ENCODE data around the gene CALD1.

The CALD1 gene

DNA sequence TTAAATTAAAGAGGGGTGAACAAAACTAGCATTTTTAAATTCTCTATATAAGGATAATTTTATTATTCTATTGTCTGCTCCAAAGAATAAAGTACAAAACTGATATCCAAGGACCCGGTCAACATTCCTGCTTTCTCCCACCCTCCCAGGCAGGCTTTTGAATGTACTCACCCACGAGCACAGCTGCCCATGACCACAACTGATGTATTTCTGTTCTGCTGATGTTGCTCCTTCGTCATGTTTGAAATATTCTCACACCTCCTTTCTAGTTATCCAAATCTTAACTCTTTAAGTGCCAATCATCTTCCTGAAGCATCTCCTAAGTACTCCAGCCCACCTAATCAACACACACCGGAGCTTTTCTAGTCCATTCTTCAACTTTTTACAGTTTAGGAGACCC is 46.7 kb downstream of the CALD1 start:
- no peaks in the 10 kb centered on the region for H3K27me3 ChIP-seq (ENCODE audit: control insufficient read depth in 1 of 2, insufficient read depth in 2 of 2, low read length in 2 of 2)
- H3K4me1 ChIP-seq (ENCODE audit: control insufficient read depth, insufficient read depth, low read length), result peaks cover 28% of the 10 kb centered on the region
- H3K9me3 ChIP-seq (ENCODE audit: control insufficient read depth in 2 of 2, low read length in 2 of 2), result no peaks in the 10 kb centered on the region
- H3K4me3 ChIP-seq (ENCODE audit: low read length in 2 of 2), result no peak overlapping the region
- H3K36me3 ChIP-seq (ENCODE audit: control insufficient read depth in 2 of 2, insufficient read depth in 2 of 2, low read length in 2 of 2), result peaks cover 0 to 8% of the 10 kb centered on the region in 2 donors
- peak overlapping the region in 1 of 2 donors; percentile 48 for H3K9ac ChIP-seq (ENCODE audit: low read length in 2 of 2)
- peak overlapping the region; percentile 87 for H3K27ac ChIP-seq (ENCODE audit: low read length)

GRCh38 chr7:134827436-134827835 is 48.0 kb downstream of the CALD1 start:
- H3K9me3 ChIP-seq (ENCODE audit: control insufficient read depth in 2 of 2, low read length in 2 of 2), result no peaks in the 10 kb centered on the region
- H3K36me3 ChIP-seq (ENCODE audit: control insufficient read depth in 2 of 2, insufficient read depth in 2 of 2, low read length in 2 of 2), result peaks cover 0 to 5% of the 10 kb centered on the region in 2 donors
- H3K4me1 ChIP-seq (ENCODE audit: control insufficient read depth, insufficient read depth, low read length), result peaks cover 36% of the 10 kb centered on the region
- peak overlapping the region; percentile 87 for H3K27ac ChIP-seq (ENCODE audit: low read length)
- H3K27me3 ChIP-seq (ENCODE audit: control insufficient read depth in 1 of 2, insufficient read depth in 2 of 2, low read length in 2 of 2), result no peaks in the 10 kb centered on the region
- peak overlapping the region; percentile 1 to 31 for H3K4me3 ChIP-seq (ENCODE audit: low read length in 2 of 2)
- peak overlapping the region; percentile 51 to 79 for H3K9ac ChIP-seq (ENCODE audit: low read length in 2 of 2)

- H3K9me3 ChIP-seq (ENCODE audit: control insufficient read depth in 2 of 2, low read length in 2 of 2), result no peaks in the 10 kb centered on the region
- H3K4me1 ChIP-seq (ENCODE audit: control insufficient read depth, insufficient read depth, low read length), result peaks cover 34% of the 10 kb centered on the region
- H3K4me3 ChIP-seq (ENCODE audit: low read length in 2 of 2), result peak overlapping the region in 1 of 2 donors; percentile 1
- peaks cover 0 to 5% of the 10 kb centered on the region in 2 donors for H3K36me3 ChIP-seq (ENCODE audit: control insufficient read depth in 2 of 2, insufficient read depth in 2 of 2, low read length in 2 of 2)
- H3K27ac ChIP-seq (ENCODE audit: low read length), result peak overlapping the region; percentile 87
- no peaks in the 10 kb centered on the region for H3K27me3 ChIP-seq (ENCODE audit: control insufficient read depth in 1 of 2, insufficient read depth in 2 of 2, low read length in 2 of 2)
- peak overlapping the region; percentile 51 to 79 for H3K9ac ChIP-seq (ENCODE audit: low read length in 2 of 2)
Observed at GRCh38 chr7:134827889-134828288, 48.5 kb downstream of the CALD1 start.

GRCh38 chr7:134828361-134828760 is 48.9 kb downstream of the CALD1 start:
- Histone ChIP-seq H3K4me1 (ENCODE audit: control insufficient read depth, insufficient read depth, low read length) (peaks cover 35% of the 10 kb centered on the region), H3K9ac (ENCODE audit: low read length in 2 of 2) (peak overlapping the region; percentile 60 to 79), H3K9me3 (ENCODE audit: control insufficient read depth in 2 of 2, low read length in 2 of 2) (no peaks in the 10 kb centered on the region), H3K27me3 (ENCODE audit: control insufficient read depth in 1 of 2, insufficient read depth in 2 of 2, low read length in 2 of 2) (no peaks in the 10 kb centered on the region), H3K36me3 (ENCODE audit: control insufficient read depth in 2 of 2, insufficient read depth in 2 of 2, low read length in 2 of 2) (peaks cover 0 to under 1% of the 10 kb centered on the region in 2 donors), H3K4me3 (ENCODE audit: low read length in 2 of 2) (peak overlapping the region; percentile 5 to 41), H3K27ac (ENCODE audit: low read length) (peak overlapping the region; percentile 87)

DNA sequence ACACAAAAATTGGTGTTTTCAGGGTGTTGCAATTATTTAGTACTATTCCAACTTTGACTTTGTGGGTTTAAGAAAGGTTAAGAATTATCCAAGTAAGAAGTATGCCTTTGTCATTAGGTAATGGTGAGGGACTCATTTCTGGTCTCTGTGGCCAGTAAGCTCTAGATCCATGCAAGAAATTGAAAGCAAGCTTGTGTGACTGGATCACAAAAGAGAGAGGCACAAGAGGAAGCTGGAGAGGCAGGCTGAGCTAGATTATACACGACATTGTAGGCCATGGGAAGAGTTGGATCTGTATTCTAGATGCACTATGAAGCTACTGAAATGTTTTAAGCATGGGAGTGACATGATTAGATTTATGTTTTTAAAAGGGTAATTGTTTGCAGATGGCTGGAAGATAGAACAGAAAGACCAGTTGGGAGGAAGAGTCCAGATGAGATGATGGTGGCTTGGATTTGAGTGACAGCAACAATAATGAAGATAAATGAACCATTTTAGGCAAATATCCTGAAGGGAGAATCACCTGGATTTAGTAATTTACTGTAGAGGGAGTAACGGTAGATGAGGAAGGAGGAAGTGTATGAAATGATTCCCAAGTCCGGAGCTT is 50.0 kb downstream of the CALD1 start:
- Histone ChIP-seq H3K27me3 (ENCODE audit: control insufficient read depth in 1 of 2, insufficient read depth in 2 of 2, low read length in 2 of 2) (no peaks in the 10 kb centered on the region), H3K4me1 (ENCODE audit: control insufficient read depth, insufficient read depth, low read length) (peaks cover 42% of the 10 kb centered on the region), H3K4me3 (ENCODE audit: low read length in 2 of 2) (no peak overlapping the region), H3K9me3 (ENCODE audit: control insufficient read depth in 2 of 2, low read length in 2 of 2) (no peaks in the 10 kb centered on the region), H3K27ac (ENCODE audit: low read length) (peak overlapping the region; percentile 87), H3K9ac (ENCODE audit: low read length in 2 of 2) (peak overlapping the region; percentile 14 to 79), H3K36me3 (ENCODE audit: control insufficient read depth in 2 of 2, insufficient read depth in 2 of 2, low read length in 2 of 2) (no peaks in the 10 kb centered on the region)

- H3K9ac ChIP-seq (ENCODE audit: low read length in 2 of 2), result peak overlapping the region; percentile 54 to 55
- H3K36me3 ChIP-seq (ENCODE audit: control insufficient read depth in 2 of 2, insufficient read depth in 2 of 2, low read length in 2 of 2), result no peaks in the 10 kb centered on the region
- peaks cover 56% of the 10 kb centered on the region for H3K4me1 ChIP-seq (ENCODE audit: control insufficient read depth, insufficient read depth, low read length)
- H3K27me3 ChIP-seq (ENCODE audit: control insufficient read depth in 1 of 2, insufficient read depth in 2 of 2, low read length in 2 of 2), result no peaks in the 10 kb centered on the region
- H3K4me3 ChIP-seq (ENCODE audit: low read length in 2 of 2), result peak overlapping the region; percentile 15 to 18
- H3K27ac ChIP-seq (ENCODE audit: low read length), result peak overlapping the region; percentile 87
- H3K9me3 ChIP-seq (ENCODE audit: control insufficient read depth in 2 of 2, low read length in 2 of 2), result no peaks in the 10 kb centered on the region
Observed at GRCh38 chr7:134831862-134832261, 52.4 kb downstream of the CALD1 start.

DNA sequence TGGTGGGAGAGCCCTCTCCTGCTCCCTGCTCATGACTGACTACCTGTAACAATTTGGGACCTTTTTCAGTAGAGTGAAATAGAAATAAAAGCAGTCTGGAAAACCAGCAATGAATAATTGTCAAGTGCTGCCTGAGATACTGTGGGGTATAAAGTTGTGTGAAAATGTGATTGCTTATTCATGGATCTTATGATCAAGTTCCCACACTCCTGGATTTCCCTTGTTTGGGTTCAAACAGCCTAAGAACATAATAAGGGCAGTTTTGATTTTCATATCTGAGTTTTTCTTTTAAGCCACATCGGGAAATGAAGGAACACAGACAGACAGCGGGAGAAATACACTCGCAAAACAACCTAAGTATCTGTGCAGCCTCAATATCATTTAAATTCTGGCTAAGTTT is 52.9 kb downstream of the CALD1 start:
- Histone ChIP-seq H3K9ac (ENCODE audit: low read length in 2 of 2) (peak overlapping the region; percentile 54 to 55), H3K36me3 (ENCODE audit: control insufficient read depth in 2 of 2, insufficient read depth in 2 of 2, low read length in 2 of 2) (no peaks in the 10 kb centered on the region), H3K4me3 (ENCODE audit: low read length in 2 of 2) (peak overlapping the region in 1 of 2 donors; percentile 18), H3K9me3 (ENCODE audit: control insufficient read depth in 2 of 2, low read length in 2 of 2) (no peaks in the 10 kb centered on the region), H3K27ac (ENCODE audit: low read length) (peak overlapping the region; percentile 87), H3K27me3 (ENCODE audit: control insufficient read depth in 1 of 2, insufficient read depth in 2 of 2, low read length in 2 of 2) (no peaks in the 10 kb centered on the region), H3K4me1 (ENCODE audit: control insufficient read depth, insufficient read depth, low read length) (peaks cover 51% of the 10 kb centered on the region)

GRCh38 chr7:134834689-134835462 is 55.4 kb downstream of the CALD1 start:
- Histone ChIP-seq H3K4me3 (ENCODE audit: low read length in 2 of 2) (peak overlapping the region in 1 of 2 donors; percentile 23), H3K27ac (ENCODE audit: low read length) (peak overlapping the region; percentile 87), H3K9me3 (ENCODE audit: control insufficient read depth in 2 of 2, low read length in 2 of 2) (no peaks in the 10 kb centered on the region), H3K36me3 (ENCODE audit: control insufficient read depth in 2 of 2, insufficient read depth in 2 of 2, low read length in 2 of 2) (no peaks in the 10 kb centered on the region), H3K9ac (ENCODE audit: low read length in 2 of 2) (peak overlapping the region; percentile 0 to 17), H3K27me3 (ENCODE audit: control insufficient read depth in 1 of 2, insufficient read depth in 2 of 2, low read length in 2 of 2) (no peaks in the 10 kb centered on the region), H3K4me1 (ENCODE audit: control insufficient read depth, insufficient read depth, low read length) (peaks cover 37% of the 10 kb centered on the region)

GRCh38 chr7:134835463-134835823 is 56.0 kb downstream of the CALD1 start:
- Histone ChIP-seq H3K36me3 (ENCODE audit: control insufficient read depth in 2 of 2, insufficient read depth in 2 of 2, low read length in 2 of 2) (no peaks in the 10 kb centered on the region), H3K9me3 (ENCODE audit: control insufficient read depth in 2 of 2, low read length in 2 of 2) (no peaks in the 10 kb centered on the region), H3K4me1 (ENCODE audit: control insufficient read depth, insufficient read depth, low read length) (peaks cover 34% of the 10 kb centered on the region), H3K27me3 (ENCODE audit: control insufficient read depth in 1 of 2, insufficient read depth in 2 of 2, low read length in 2 of 2) (no peaks in the 10 kb centered on the region), H3K27ac (ENCODE audit: low read length) (peak overlapping the region; percentile 87), H3K4me3 (ENCODE audit: low read length in 2 of 2) (no peak overlapping the region), H3K9ac (ENCODE audit: low read length in 2 of 2) (peak overlapping the region in 1 of 2 donors; percentile 35)

DNA sequence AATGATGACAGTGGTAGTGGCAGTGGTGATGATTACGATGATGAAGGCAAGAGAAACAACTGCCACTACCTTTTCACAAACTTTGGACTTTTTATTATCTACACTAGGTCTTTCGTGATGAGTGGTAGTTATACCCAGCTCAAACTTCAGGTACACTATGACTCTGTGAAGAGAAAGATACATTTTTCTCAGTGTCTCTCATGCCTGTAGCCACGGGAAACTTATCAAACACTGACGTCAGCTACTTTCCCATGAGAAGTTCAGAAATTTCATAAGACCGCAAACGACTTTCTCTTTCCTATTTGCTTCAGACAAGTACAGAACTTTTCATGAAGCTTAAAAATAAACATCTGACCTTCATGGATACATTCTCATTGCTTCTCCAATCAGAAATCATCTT is 57.0 kb downstream of the CALD1 start:
- H3K27ac ChIP-seq (ENCODE audit: low read length), result peak overlapping the region; percentile 87
- no peaks in the 10 kb centered on the region for H3K9me3 ChIP-seq (ENCODE audit: control insufficient read depth in 2 of 2, low read length in 2 of 2)
- no peaks in the 10 kb centered on the region for H3K27me3 ChIP-seq (ENCODE audit: control insufficient read depth in 1 of 2, insufficient read depth in 2 of 2, low read length in 2 of 2)
- H3K4me1 ChIP-seq (ENCODE audit: control insufficient read depth, insufficient read depth, low read length), result peaks cover 36% of the 10 kb centered on the region
- no peak overlapping the region for H3K9ac ChIP-seq (ENCODE audit: low read length in 2 of 2)
- no peaks in the 10 kb centered on the region for H3K36me3 ChIP-seq (ENCODE audit: control insufficient read depth in 2 of 2, insufficient read depth in 2 of 2, low read length in 2 of 2)
- no peak overlapping the region for H3K4me3 ChIP-seq (ENCODE audit: low read length in 2 of 2)

DNA sequence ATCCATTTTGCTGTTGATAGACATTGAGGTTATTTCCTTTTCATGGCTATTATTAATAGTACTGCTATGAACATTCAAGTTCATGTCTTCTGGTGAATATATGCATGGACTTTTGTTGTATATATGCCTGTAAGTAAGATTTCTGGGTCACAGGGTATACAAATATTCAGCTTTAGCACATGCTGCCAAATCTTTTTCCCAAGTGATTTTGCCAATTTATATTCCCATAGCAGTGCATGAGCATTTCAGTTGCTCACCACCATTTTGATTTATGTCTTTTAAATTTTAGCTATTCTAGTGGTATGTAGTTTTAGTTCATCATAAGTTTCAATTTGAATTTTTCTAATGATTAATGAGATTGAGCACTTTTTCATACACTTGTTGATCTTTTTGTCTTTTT is 59.9 kb downstream of the CALD1 start:
- no peaks in the 10 kb centered on the region for H3K9me3 ChIP-seq (ENCODE audit: control insufficient read depth in 2 of 2, low read length in 2 of 2)
- H3K27ac ChIP-seq (ENCODE audit: low read length), result peak overlapping the region; percentile 25
- H3K4me1 ChIP-seq (ENCODE audit: control insufficient read depth, insufficient read depth, low read length), result peaks cover 30% of the 10 kb centered on the region

More for the DNA sequence above, 59.9 kb downstream of the CALD1 start:
- peaks cover 1 to 2% of the 10 kb centered on the region in 2 donors for H3K36me3 ChIP-seq (ENCODE audit: control insufficient read depth in 2 of 2, insufficient read depth in 2 of 2, low read length in 2 of 2)
- H3K4me3 ChIP-seq (ENCODE audit: low read length in 2 of 2), result no peak overlapping the region
- no peak overlapping the region for H3K9ac ChIP-seq (ENCODE audit: low read length in 2 of 2)
- H3K27me3 ChIP-seq (ENCODE audit: control insufficient read depth in 1 of 2, insufficient read depth in 2 of 2, low read length in 2 of 2), result no peaks in the 10 kb centered on the region

Data from stomach smooth muscle (tissue), 2 donors.